B cell (primary cell): Measurements from ENCODE around the gene CST6. TPM values are rescaled to one million over a fixed set of nuclear protein-coding genes. Genes with fewer than 3 reads are reported as not detected.

ENCODE experiments used
- ATAC-seq: fragments of 200-7000 bp; cut with Tn5 transposase; one replicate; pipeline ENCODE4 v1.10.0; 2021; ENCODE audit warnings: low read depth, mild to moderate bottlenecking, moderate number of reproducible peaks, moderate library complexity
- CTCF ChIA-PET: fragments of 350-600 bp; sonication (Branson Sonifier 250); formaldehyde crosslinking; loops from one replicate; lab custom pipeline; 2021; ENCODE audit warnings: antibody characterized with exemption, inconsistent platforms; lab: Charles Lee
- POLR2A ChIA-PET: fragments of 350-600 bp; sonication (Branson Sonifier 250); formaldehyde crosslinking; loops from one replicate; lab custom pipeline; 2021; ENCODE audit warnings: antibody characterized with exemption; lab: Charles Lee
- DNase-seq: peaks from one replicate; pipeline ENCODE4 v3.0.0; 2013
- H2AFZ ChIP-seq: 2 replicates; pipeline ENCODE4 v1.6.1; 2012; ENCODE audit warnings: mild to moderate bottlenecking, low read depth, low read length; ENCODE audit not compliant: insufficient read depth, poor library complexity, severe bottlenecking
- H3K27ac ChIP-seq, 2 donors: 1 replicate in 1 of 2; 2 replicates in 1 of 2; pipeline ENCODE4 v1.5.1; 2012 to 2013; ENCODE audit warnings: low read length in 2 of 2, mild to moderate bottlenecking in 2 of 2, moderate library complexity in 1 of 2
- H3K27me3 ChIP-seq, 4 experiments: fragments of 200-600 bp in 1 of 4; sonication (generic) in 1 of 4; replicated peaks in 1 of 4; 1 replicate in 2 of 4; 2 replicates in 2 of 4; pipeline versions ENCODE4 v1.6.1 to v1.7.0; 2013 to 2016; ENCODE audit warnings: low read length in 3 of 4, mild to moderate bottlenecking in 2 of 4, mixed read lengths in 1 of 4, moderate library complexity in 1 of 4; ENCODE audit not compliant: insufficient read depth in 4 of 4, control insufficient read depth in 3 of 4; ENCODE audit errors: control extremely low read depth in 1 of 4
- H3K36me3 ChIP-seq, 2 experiments: replicated peaks in 1 of 2; 1 replicate in 1 of 2; 2 replicates in 1 of 2; pipeline versions ENCODE4 v1.6.1 to v1.7.1; 2013; ENCODE audit warnings: low read length in 1 of 2; ENCODE audit not compliant: insufficient read depth in 2 of 2, control insufficient read depth in 1 of 2; ENCODE audit errors: control extremely low read depth in 1 of 2, extremely low read depth in 1 of 2
- H3K4me1 ChIP-seq, 2 donors: fragments of 200-600 bp in 1 of 2; sonication (generic) in 1 of 2; 1 replicate in 1 of 2; 2 replicates in 1 of 2; pipeline versions ENCODE4 v1.5.1 to v1.6.1; 2013 to 2017; ENCODE audit warnings: low read length in 2 of 2; ENCODE audit not compliant: control insufficient read depth in 2 of 2, insufficient read depth in 2 of 2
- H3K4me2 ChIP-seq: replicated peaks from 2 replicates; pipeline ENCODE3; 2012; ENCODE audit warnings: mild to moderate bottlenecking, low read depth, low read length; ENCODE audit not compliant: poor library complexity, severe bottlenecking
- H3K4me3 ChIP-seq, 5 experiments: fragments of 200-600 bp in 1 of 5; sonication (generic) in 1 of 5; 1 replicate in 3 of 5; 2 replicates in 2 of 5; pipeline versions ENCODE4 v1.5.1 to v1.7.0; 2011 to 2016; ENCODE audit warnings: low read length in 4 of 5, mild to moderate bottlenecking in 4 of 5, low read depth in 2 of 5, control low read depth in 1 of 5, moderate library complexity in 1 of 5; ENCODE audit not compliant: insufficient read depth in 1 of 5; ENCODE audit errors: control extremely low read depth in 1 of 5, extremely low read depth in 1 of 5
- H3K79me2 ChIP-seq: fragments of 200-600 bp; sonication (generic); one replicate; pipeline ENCODE4 v1.6.0; 2016; ENCODE audit warnings: low read length; ENCODE audit not compliant: control insufficient read depth, insufficient read depth
- H3K9ac ChIP-seq: fragments of 200-600 bp; sonication (generic); 2 replicates; pipeline ENCODE4 v1.6.1; 2017; ENCODE audit warnings: mild to moderate bottlenecking, low read length, moderate library complexity
- H3K9me3 ChIP-seq, 3 donors: one replicate each; pipeline versions ENCODE4 v1.6.1 to v1.7.1; 2013; ENCODE audit warnings: low read length in 2 of 3; ENCODE audit not compliant: control insufficient read depth in 2 of 3, insufficient read depth in 1 of 3; ENCODE audit errors: control extremely low read depth in 1 of 3
- H4K20me1 ChIP-seq: 2 replicates; pipeline ENCODE4 v1.6.0; 2012; ENCODE audit warnings: mild to moderate bottlenecking, low read length; ENCODE audit not compliant: insufficient read depth, control insufficient read depth, poor library complexity, severe bottlenecking
- H3K27ac Mint-ChIP-seq: one replicate; pipeline ENCODE4 v1.8.0; 2021; ENCODE audit warnings: mixed read lengths
- H3K27me3 Mint-ChIP-seq: one replicate; pipeline ENCODE4 v1.8.0; 2021; ENCODE audit warnings: mixed read lengths
- H3K4me1 Mint-ChIP-seq: one replicate; pipeline ENCODE4 v1.8.0; 2021; ENCODE audit warnings: mixed read lengths
- H3K4me3 Mint-ChIP-seq: one replicate; pipeline ENCODE4 v1.8.0; 2021; ENCODE audit warnings: mixed read lengths
- H3K9me3 Mint-ChIP-seq: one replicate; pipeline ENCODE4 v1.8.0; 2022; ENCODE audit warnings: mixed read lengths; ENCODE audit not compliant: insufficient read depth
- CTCF ChIP-seq: fragments of 200-600 bp; IDR thresholded peaks from one replicate; pipeline ENCODE4 v1.8.0; 2022; ENCODE audit warnings: antibody characterized with exemption, mild to moderate bottlenecking
- EZH2 ChIP-seq: IDR thresholded peaks from 2 replicates; pipeline ENCODE4 v1.6.1; 2012; ENCODE audit warnings: borderline replicate concordance, low read depth, mild to moderate bottlenecking, moderate library complexity, low read length; ENCODE audit not compliant: insufficient read depth, poor library complexity, severe bottlenecking
- WGBS: methylation state at CpG from one replicate; pipeline ENCODE4 v1.1.5; 2013; ENCODE audit warnings: missing lambda C conversion rate; ENCODE audit not compliant: insufficient coverage; 5-methylcytosine and 5-hydroxymethylcytosine counted together
- intact Hi-C: fragments of 100-400 bp; cut with micrococcal nuclease; formaldehyde crosslinking; loops from one replicate; pipeline ENCODE4 v1.10.0; 2022
- polyA plus RNA-seq: library from polyadenylated mRNA; depleted of rRNA; stranded (reverse); fragments of >200 nt; gene quantifications from 2 replicates; pipeline ENCODE4 v1.2.3, GENCODE V29; 2012
- total RNA-seq, 2 donors: library from RNA; stranded (reverse); fragments of 120-200 nt in 1 of 2; gene quantifications; 1 replicate in 1 of 2; 2 replicates in 1 of 2; pipeline versions ENCODE4 v1.2.3 to v1.2.4, GENCODE V29; 2013 to 2022

Gene CST6
- total and polyA plus RNA-seq, 2 donors (not counting 1 experiment from before 2014, with no cell fraction given) = not detected

GRCh38 chr11:65968600-65969482, 43.0 kb upstream of the CST6 start:
- no peak overlapping the region for H3K4me3 Mint-ChIP-seq
- Histone ChIP-seq H3K79me2 (peaks cover 34% of the 10 kb centered on the region), H3K27me3 (no peaks in the 10 kb centered on the region), H3K9ac (no peak overlapping the region), H3K9me3 (no peaks in the 10 kb centered on the region), H2AFZ (no peak overlapping the region), H3K36me3 (peaks cover 10 to 77% of the 10 kb centered on the region in 2 experiments), H3K27ac (no peak overlapping the region), H3K4me3 (no peak overlapping the region), H3K4me1 (peaks cover 2 to 4% of the 10 kb centered on the region in 2 donors), H3K4me2 (no peak overlapping the region), H4K20me1 (peaks cover 45% of the 10 kb centered on the region)
- peaks cover 9% of the 10 kb centered on the region for H3K4me1 Mint-ChIP-seq
- CTCF ChIA-PET = interaction anchor here (1.6 kb wide), 2 partner anchors 79 to 84 kb away, joined by 4 read pairs; partner anchors contain the start of gene CCDC85B
- intact Hi-C loops = no loop called here
- H3K9me3 Mint-ChIP-seq = no peaks in the 10 kb centered on the region
- ATAC-seq = no peak
- DNase-seq = no peak
- no peaks in the 10 kb centered on the region for H3K27me3 Mint-ChIP-seq
- 94% methylated on average over 11 of the region's 15 CpGs for WGBS
- no peak for TF ChIP-seq CTCF
- no peak for TF ChIP-seq EZH2
- POLR2A ChIA-PET = no interaction called here
- peak overlapping the region; percentile 26 for H3K27ac Mint-ChIP-seq

GRCh38 chr11:65972116-65972515, 39.7 kb upstream of the CST6 start:
- no peak overlapping the region for H3K4me2 ChIP-seq
- no peak for TF ChIP-seq CTCF
- no peak for TF ChIP-seq EZH2
- H2AFZ ChIP-seq = no peak overlapping the region
- H3K36me3 ChIP-seq = peaks cover 3 to 59% of the 10 kb centered on the region in 2 experiments
- no peaks in the 10 kb centered on the region for H3K27me3 ChIP-seq
- ChIA-PET POLR2A (no interaction called here), CTCF (interaction anchor here (0.8 to 3.4 kb wide), 5 partner anchors 16 to 87 kb away, joined by 3 to 11 read pairs (median 8); partner anchors contain the start of genes CCDC85B and FIBP)
- Mint-ChIP-seq H3K9me3 (no peaks in the 10 kb centered on the region), H3K4me3 (no peak overlapping the region), H3K27me3 (no peaks in the 10 kb centered on the region), H3K27ac (no peak overlapping the region), H3K4me1 (peaks cover 2% of the 10 kb centered on the region)
- H3K27ac ChIP-seq = no peak overlapping the region
- ATAC-seq (no peak), DNase-seq (no peak)
- H3K9me3 ChIP-seq = no peaks in the 10 kb centered on the region
- no peaks in the 10 kb centered on the region for H3K4me1 ChIP-seq
- H3K4me3 ChIP-seq = no peak overlapping the region
- no peak overlapping the region for H3K9ac ChIP-seq
- H4K20me1 ChIP-seq = peaks cover 17% of the 10 kb centered on the region
- peaks cover 2% of the 10 kb centered on the region for H3K79me2 ChIP-seq
- WGBS = 97% methylated on average over 3 of the region's 8 CpGs
- intact Hi-C loops = no loop called here
